GM20000 (cell line): ENCODE data around the gene PRRT2.

Experiments
- DNase-seq: peaks from one replicate; pipeline ENCODE4 v3.0.0; 2012; ENCODE audit warnings: low spot score
- CTCF ChIP-seq: IDR thresholded peaks from 2 replicates; pipeline ENCODE4 v1.5.1; 2012; ENCODE audit warnings: mild to moderate bottlenecking, control low read depth; ENCODE audit errors: extremely low read depth, missing control alignments

PRRT2 gene

DNA sequence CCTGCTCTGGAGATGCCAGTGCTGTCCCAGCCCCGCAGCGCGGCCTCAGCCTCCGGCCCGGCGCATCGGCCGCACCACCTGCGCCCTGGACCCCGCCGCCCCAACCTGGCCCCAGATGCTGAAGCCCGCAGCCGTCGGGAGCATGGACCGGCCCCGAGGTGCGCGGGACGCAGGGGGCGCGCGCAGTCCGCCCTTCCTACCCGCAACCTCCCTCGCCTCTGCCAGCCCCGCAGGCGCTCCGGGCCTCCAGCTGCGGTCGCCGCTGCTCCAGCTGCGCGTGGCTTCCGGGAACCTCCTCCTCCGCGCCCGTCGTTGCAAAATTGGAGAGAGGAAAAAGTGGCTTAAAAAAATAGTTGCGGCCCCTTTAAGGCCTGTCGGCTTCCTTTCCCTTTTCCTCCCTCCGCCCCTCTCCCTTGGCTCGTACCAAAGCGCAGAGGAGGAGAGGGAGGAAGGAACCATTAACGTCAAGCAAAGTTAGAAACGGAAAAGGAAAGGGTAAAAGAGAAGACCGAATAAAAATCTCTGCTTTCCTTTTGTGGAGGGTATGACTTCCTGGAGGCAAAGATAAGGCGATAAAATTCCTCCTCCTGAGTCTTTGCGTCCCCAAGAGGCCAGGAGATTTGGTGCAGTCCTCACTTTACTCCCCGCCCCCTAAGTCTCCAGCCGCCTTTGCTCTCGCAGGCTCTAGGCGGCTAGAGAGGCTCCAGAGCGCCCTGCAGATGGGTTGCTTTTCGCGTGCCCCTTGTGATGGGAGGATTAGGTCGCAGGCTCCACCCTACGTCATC is 51.1 kb downstream of the PRRT2 start, which contains the start of gene CDIPT:
TSS of gene CDIPT (minus strand) at position 343 of the 785 bp plus-strand sequence. CDS start 369 bp downstream, outside the sequence.
- peak; percentile 96 for DNase-seq
- peak; percentile 78 for TF ChIP-seq CTCF

DNA sequence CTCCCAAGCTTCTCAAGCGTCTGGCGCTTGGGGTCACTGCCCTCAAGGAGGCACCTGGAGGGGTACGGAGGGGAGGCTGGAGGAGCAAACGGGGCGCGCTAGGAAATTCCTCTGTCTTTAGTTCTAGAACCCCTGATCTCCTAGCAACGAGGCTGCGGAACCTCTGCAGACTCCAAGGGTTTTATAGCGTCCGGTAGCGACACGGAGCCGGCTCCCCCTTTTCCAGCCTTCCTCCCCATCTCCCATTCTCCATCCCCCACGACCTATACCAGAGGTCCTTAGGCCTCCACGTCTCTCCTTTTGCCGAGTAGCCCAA is 51.6 kb downstream of the PRRT2 start:
- no peak for DNase-seq
- TF ChIP-seq CTCF: no peak

DNA sequence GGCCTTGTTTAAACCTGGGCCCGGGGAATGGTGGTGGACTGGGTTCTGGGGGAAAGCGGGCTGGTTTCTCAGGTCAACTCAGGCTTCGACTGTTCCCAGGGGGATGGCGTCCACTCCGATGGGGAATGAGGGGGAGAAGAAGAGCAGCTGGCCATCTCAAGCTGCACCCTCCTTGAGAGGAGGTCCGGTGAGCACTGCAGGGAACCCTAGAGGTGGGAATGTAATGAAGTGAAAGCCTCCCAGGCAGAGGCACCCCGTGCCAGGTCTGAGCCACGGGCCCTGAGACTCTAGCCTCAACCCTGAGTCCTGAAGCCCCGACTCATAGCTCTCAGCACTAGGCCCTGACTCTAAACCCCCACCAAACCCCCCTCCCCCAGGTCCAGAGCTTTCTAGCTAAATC is 52.2 kb downstream of the PRRT2 start:
- no peak for DNase-seq
- no peak for TF ChIP-seq CTCF
